GM21825 (cell line): ENCODE measurements around the gene MAD2L2.

ENCODE experiments used
- ATAC-seq: cut with Tn5 transposase; IDR thresholded peaks from one replicate; pipeline ENCODE4 v1.9.1; 2021; ENCODE audit warnings: mild to moderate bottlenecking, moderate library complexity; ENCODE audit not compliant: unreplicated experiment

Gene MAD2L2

DNA sequence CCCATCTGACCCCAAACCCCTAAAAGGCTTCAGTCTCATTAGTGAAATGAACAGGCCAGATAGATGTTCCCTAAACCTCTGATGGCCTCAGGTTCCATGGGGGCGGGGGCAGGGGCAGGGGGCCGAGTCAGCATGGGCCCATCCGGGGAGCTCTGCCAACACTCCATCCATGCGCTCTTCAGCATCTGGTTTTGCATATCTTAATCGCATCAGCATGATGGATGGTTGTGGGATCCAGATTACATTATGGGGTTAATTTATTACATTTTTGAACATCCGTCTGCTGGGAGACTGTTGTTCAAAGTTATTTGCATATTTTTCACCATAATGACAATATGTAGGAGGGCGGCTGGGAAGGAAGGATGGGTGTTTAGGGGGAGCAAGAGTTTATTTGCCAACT is 3.1 kb upstream of the MAD2L2 start:
- no peak for ATAC-seq

GRCh38 chr1:11682799-11683198 is 1.9 kb upstream of the MAD2L2 start:
- ATAC-seq, result no peak

GRCh38 chr1:11682287-11682771 is 1.4 kb upstream of the MAD2L2 start:
- no peak for ATAC-seq

DNA sequence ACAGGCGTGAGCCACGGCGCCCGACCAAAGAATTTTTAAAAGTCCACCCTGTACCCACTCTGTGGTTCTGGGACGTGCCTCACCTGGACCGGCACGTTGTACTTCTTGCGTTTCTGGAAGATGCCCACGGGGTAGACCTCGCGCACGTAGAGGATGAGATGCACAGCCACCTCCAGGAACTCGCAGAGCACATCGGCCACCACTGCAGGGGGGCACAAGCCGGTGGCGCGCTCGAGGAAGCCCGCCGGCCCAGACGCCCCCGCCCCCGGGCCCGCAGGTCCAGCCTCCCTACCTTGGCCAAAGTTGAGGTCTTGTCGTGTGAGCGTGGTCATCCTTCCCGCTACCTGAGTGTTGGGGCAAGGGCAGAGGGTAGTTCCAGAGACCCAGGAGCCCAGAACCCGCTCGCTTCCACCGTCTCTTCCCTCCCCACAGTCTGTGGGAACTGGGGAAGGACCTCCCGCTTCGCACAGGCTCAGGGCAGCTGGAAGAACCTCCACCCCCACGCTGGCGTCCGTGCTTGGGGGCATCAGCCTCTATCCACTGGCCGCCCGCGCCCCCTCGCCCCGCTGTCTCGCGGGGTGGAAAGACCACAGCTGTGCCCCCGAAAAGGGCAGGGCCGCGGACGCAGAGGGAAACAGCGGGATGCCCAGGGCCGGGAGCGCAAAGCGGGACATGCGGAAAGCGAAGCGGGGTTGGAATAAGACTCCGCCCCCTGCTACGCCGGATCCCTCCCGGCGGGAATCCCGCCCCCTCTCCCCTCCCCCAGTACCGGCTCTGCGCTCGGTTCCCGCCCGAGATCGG is 478 bp downstream of the MAD2L2 start:
- peak; percentile 17 for ATAC-seq

- ATAC-seq, result no peak
These were observed 2.5 kb downstream of the MAD2L2 start for GRCh38 chr1:11678442-11678841.

DNA sequence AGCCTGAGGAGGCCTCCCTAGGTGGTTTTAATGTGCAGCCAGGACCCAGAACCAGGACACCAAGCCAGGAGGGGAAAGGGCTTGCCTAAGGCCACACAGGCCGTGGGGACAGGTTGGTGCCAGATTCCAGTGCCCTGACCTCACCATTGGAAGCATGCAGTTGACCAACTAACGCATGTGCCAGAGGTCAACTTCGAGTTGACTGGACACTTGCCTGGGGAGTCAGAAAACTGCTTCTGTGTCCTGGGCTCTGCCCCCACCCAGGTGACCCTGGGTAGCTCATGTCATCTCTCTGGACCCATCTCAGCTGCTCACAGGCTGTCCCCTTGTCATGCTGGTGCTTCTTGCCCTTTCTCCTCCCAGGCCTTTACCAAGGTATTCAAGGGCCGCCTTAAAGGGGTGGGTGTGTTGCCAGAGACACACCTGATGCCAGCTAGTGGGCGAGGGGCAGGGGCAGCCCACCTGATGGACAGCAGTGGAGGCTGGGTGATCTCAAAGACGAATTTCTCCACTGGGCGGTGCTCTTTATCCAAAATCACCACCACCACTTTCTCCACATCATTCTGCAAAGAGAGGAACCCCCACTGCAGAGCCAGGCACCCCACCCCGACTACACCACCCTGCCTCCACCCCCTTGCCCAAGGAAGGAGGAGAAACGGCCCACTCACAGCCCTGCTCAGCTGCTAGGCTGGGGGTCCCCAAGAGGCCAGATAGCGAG is 4.4 kb downstream of the MAD2L2 start:
- no peak for ATAC-seq

DNA sequence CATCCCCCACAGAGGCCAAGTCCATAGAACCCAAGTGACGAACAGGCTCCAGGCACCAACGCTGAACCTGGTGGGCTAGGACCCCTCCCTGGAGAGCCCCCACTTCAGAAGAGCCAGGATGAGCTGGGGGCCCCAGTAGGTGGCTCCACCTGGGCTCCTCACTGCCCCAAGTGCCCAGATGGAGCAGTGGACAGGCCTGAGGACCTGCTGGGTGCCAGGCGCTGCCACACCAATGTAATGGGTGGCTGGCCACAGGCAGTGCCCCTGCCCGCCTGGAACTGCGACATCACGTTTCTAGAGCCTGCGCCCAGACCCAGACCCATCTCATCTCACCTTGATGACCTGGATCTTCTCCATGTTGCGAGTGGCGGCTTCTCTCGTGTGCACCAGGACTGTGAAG is 5.6 kb downstream of the MAD2L2 start:
- ATAC-seq, result no peak

DNA sequence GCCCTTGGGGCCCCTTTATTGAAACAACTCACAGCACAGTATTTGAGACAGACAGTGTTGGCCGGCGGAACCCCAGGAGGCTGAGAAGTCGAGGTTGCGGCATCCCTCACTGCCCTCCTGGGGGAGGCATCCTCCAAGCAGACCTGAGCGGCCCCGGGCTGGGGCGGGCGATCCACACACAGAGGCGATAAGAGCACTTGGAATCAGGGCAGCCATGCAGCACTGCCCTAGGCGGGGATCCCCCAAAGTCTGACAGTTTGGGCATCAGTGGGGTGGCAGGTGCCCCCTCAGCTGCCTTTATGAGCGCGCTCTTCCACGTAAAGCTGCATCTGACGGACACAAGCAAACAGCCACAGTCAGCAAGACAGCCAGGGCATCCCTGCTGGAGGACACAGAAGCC is 6.5 kb downstream of the MAD2L2 start:
- no peak for ATAC-seq

GRCh38 chr1:11673089-11673769 is 7.7 kb downstream of the MAD2L2 start:
- ATAC-seq, result no peak

GRCh38 chr1:11671544-11672286 is 9.2 kb downstream of the MAD2L2 start:
- ATAC-seq, result no peak

- no peak for ATAC-seq
These were observed 9.8 kb downstream of the MAD2L2 start for GRCh38 chr1:11671205-11671543.

GRCh38 chr1:11670747-11671146 is 10.2 kb downstream of the MAD2L2 start:
- ATAC-seq, result no peak

DNA sequence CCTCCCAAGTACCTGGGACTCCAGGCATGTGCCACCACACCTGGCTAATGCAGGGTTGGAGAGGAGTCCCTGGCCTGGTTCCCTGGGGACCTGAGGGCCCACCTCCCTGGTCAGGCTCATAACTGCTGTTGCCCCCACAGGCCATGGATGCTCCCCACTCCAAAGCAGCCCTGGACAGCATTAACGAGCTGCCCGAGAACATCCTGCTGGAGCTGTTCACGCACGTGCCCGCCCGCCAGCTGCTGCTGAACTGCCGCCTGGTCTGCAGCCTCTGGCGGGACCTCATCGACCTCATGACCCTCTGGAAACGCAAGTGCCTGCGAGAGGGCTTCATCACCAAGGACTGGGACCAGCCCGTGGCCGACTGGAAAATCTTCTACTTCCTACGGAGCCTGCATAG is 12.4 kb downstream of the MAD2L2 start:
- no peak for ATAC-seq

DNA sequence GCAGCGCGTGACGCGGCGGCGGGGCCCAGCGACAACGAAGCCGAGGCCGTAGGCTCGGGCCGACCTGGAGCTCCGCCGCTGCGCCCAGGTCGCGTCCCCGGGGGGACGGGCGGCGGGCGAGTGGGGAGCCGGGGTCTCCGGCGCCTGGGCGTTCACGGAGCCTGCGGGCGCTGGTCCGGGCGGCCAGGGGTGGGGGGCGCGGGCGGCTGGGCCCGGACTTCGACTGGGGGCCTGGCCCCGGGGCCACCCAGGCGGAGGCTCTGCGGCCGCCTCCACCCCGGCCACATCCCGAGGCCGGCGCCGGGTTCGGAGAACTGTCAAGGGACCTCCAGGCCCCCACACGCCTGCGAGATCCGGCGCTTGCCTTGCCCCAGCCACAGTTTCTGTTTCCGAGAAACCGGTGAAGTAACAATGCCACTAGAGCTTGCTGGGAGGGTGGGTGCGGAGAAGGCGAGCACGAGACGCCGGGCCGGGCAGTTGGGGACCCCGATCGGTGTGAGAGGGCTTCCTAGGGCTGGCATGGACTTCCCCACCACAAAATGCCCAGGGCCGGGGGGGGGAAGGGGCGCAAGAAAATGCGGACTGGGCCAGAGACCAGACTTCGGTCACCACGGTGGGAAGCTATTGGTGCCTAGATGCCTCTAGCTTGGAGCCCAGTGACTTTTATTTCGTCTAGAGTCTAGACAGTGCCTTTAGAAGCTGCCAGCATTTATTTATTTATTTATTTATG is 16.4 kb downstream of the MAD2L2 start:
- ATAC-seq, result peak; percentile 39

DNA sequence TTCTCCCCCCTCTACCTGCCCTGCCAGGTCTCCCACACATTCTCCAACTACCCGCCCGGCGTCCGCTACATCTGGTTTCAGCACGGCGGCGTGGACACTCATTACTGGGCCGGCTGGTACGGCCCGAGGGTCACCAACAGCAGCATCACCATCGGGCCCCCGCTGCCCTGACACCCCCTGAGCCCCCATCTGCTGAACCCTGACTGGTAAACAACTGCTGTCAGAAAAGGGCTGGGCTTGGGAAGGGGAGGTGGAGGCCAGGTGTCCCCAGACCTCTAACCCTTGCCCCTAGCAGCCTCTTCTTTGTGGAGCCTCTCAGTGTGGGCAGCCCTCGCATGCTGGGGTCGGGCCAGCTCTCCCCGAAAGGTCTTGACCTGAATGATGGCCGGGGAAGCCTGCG is 19.8 kb downstream of the MAD2L2 start:
- no peak for ATAC-seq

- ATAC-seq, result no peak
These were observed 21.2 kb downstream of the MAD2L2 start for GRCh38 chr1:11659748-11660147.

DNA sequence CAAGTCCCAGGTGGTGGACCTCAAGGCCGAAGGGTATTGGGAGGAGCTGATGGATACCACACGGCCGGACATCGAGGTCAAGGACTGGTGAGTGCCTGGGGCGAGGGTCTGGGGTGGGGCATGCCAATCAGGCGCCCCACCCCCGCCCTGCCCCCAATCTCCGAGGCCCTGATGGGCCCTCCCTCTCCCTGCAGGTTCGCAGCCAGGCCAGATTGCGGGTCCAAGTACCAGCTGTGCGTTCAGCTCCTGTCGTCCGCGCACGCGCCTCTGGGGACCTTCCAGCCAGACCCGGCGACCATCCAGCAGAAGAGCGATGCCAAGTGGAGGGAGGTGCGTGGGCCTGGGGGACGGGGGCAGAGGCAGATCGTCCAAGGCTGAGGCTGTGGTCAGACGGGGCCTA is 22.4 kb downstream of the MAD2L2 start:
- no peak for ATAC-seq

GRCh38 chr1:11657654-11658053 is 23.3 kb downstream of the MAD2L2 start:
- no peak for ATAC-seq

GRCh38 chr1:11654939-11655808 is 25.8 kb downstream of the MAD2L2 start:
- peak; percentile 10 for ATAC-seq
